ENCODE data around the gene HLCS.

DNA sequence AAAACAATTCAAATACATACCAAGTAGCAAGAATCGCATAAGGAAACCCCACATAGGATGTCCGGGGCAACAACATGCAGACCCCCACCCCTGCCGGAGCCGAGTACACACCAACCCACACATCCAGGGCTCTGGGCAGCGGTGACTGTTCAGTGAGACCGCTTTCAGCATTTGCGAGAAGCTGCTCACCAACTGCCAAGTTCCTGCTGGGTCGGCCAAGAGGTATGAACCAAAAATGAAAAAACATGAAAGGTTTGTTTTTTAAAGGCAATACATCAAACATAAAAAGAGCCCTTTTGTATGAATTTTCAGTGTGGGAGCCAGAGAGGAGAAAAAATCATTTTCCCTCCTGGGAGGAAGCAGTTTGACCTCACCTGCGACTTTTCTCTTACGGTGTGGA, 175.3 kb downstream of the HLCS start:
- no peak for TF ChIP-seq EZH2phosphoT487 (IDR thresholded peaks at IDR 0.05; ENCODE audit: low read depth)
- TF ChIP-seq, protein P1, sequence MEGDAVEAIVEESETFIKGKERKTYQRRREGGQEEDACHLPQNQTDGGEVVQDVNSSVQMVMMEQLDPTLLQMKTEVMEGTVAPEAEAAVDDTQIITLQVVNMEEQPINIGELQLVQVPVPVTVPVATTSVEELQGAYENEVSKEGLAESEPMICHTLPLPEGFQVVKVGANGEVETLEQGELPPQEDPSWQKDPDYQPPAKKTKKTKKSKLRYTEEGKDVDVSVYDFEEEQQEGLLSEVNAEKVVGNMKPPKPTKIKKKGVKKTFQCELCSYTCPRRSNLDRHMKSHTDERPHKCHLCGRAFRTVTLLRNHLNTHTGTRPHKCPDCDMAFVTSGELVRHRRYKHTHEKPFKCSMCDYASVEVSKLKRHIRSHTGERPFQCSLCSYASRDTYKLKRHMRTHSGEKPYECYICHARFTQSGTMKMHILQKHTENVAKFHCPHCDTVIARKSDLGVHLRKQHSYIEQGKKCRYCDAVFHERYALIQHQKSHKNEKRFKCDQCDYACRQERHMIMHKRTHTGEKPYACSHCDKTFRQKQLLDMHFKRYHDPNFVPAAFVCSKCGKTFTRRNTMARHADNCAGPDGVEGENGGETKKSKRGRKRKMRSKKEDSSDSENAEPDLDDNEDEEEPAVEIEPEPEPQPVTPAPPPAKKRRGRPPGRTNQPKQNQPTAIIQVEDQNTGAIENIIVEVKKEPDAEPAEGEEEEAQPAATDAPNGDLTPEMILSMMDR (IDR thresholded peaks at IDR 0.05; ENCODE audit: low read depth, low read length), result no peak

Measured in OCI-LY3 (cell line).